COR-L47 (cell line): ENCODE measurements around the gene GBA3.
A peak's percentile ranks its signal among the peaks of the same experiment; 100 is the strongest.

Source experiments
- DNase-seq: peaks from one replicate; lab custom pipeline; 2025; lab: John Stamatoyannopoulos, UW

The GBA3 gene

DNA sequence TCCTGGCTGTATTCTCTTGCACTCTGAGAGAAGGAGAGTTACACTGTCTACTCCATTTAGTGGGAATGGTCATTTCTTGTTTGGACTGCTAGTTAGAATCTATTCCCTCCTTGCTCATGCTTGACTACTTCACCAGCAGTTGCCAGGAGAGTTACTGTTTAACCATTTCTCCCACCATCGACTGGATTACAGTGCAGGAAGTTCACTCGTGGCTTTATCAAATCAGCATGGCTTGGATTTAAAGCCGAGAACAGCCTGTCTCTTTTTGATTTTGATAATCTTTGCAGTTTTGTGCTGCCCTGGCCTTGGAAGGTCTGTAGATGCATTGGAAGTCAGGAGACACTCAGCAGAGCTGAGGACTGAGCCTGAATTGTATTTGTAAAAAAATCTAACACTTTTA lies 3.2 kb downstream of the GBA3 start:
- DNase-seq: no peak

- no peak for DNase-seq
Measured at GRCh38 chr4:22703912-22704311, 11.2 kb downstream of the GBA3 start.

GRCh38 chr4:22707390-22707789 lies 14.7 kb downstream of the GBA3 start:
- no peak for DNase-seq

DNA sequence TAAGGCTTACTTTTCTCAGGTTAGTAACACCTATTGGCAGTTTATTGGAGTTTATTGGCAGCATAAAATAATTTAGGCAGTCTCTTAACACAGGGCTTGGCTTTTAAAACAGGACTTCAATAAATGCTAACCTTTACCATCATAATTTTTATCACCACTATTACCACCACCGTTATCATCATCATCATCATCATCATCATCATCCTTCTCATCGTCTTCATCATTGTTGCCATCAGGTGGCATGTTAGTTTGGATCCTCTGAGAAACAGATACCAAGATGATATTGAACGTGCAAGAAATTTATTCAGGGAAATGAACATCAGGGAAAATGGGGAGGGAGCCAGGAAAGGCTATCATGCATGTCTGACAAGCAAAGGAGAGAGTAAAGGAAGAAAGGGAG lies 16.2 kb downstream of the GBA3 start:
- DNase-seq: no peak

- no peak for DNase-seq
Measured at GRCh38 chr4:22712105-22712504, 19.4 kb downstream of the GBA3 start.

GRCh38 chr4:22712529-22712928 lies 19.8 kb downstream of the GBA3 start:
- no peak for DNase-seq

DNA sequence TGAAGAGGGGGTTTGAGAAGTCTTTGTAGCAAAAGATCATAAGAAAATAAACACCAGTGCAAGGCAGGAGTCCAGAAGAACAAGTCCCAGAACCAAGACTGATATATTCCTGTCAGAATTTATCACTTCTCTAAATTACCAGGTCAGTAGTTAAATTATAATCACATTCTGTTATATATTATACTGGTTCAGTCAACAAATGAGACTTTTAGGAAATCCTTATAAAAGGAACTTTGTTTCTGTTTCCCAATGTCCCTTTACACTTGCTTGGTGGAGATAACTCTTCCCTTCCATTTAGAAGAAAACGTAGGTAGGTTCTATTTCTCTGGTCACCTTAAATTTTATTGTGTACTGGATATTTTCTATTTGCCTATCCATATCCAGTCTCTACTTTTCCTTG lies 21.1 kb downstream of the GBA3 start:
- no peak for DNase-seq

DNA sequence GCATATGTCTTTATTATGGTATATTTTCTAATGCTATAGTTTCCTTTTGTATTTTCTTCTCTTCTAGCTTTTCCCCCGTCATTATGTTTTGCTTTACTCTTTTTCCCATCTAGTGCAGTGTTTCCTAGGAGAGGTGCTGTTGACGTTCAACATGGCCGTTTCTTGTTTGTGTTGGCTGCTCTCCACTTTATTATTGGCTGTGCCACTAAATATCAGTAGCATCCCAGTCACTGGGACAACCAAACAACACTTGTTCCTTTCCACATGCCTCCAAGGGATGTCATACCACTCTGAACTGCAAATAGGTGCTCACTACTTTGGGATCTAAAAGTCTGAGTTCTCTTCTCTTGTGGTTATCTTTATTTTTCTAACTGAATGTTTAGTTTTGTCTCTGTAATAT lies 26.5 kb downstream of the GBA3 start:
- DNase-seq: peak; percentile 4

DNA sequence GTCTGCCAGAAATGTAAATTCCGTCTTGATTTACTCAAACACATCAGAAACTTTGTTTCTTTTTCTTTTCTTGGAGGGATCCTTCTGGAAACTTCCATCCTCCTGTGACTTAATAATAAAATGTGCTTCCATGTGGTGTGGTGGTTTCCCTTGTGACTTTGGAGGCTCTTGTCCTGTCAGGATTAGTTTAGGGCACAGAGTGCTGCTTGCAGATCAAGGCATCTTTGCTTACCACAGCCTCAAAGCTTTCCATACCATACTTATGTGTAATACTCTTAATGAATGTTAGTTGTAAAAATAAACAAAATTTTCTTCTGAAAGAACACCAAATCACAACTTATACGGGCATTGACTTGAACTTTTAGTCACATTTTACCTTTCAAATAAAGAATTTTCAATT lies 27.4 kb downstream of the GBA3 start:
- no peak for DNase-seq

GRCh38 chr4:22721204-22721603 lies 28.5 kb downstream of the GBA3 start:
- DNase-seq: no peak

GRCh38 chr4:22730021-22730420 lies 37.3 kb downstream of the GBA3 start:
- no peak for DNase-seq

DNA sequence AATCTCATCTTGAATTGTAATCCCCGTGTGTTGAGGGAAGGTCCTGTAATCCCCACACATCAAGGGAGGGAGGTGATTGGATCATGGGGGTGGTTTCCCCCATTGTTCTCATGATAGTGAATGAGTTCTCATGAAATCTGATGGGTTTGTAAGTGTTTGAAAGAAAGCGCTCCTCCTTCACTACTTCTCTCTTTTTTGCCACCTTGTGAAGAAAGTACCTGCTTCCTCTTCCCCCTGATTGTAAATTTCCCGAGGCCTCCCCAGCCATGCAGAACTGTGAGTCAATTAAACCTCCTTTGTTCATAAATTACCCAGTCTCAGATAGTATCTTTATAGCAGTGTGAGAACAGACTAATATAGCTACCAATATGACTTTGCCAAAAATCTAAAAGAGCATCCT lies 41.1 kb downstream of the GBA3 start:
- DNase-seq: no peak

- DNase-seq: no peak
Measured at GRCh38 chr4:22736912-22737311, 44.2 kb downstream of the GBA3 start.

- DNase-seq: no peak
Measured at GRCh38 chr4:22739968-22740367, 47.2 kb downstream of the GBA3 start.

DNA sequence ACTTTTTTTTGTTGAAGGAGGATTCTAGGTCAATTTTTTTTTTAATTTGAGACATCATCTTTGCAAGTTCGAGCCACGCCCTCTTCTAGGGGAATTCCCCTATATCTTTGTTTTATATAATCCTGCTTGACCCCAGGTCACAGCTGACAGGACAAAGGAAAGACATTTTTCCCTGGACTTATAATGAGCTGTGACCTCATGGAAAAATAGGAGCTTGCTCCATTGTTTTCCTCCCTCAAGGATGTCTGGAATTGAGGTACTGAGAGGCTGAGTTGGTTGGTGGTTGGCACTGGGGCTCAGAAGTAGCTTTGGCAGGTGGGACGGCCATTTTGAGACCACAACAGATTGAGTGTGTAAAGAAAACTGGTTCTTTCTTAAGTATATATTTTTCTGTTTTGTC lies 49.0 kb downstream of the GBA3 start:
- DNase-seq: no peak

DNA sequence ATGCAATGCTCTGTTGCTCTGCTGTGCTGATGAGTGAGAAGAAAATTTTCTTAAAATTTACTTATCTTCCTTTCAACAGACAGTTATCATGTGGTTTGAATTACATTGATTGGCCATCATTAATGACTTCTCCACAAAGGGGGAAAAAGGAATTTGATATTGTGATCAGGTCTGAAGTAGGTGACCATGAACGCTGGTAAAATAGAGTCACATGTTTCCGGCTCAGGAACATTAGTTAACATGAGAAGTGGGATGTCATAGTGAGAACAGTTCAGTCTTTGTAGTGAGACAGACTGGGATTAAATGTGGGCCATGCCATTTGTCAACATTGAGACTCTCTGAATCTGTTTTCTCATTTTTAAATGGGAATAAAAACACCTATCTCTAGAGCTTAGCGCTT lies 50.6 kb downstream of the GBA3 start:
- DNase-seq: no peak

- DNase-seq: no peak
Measured at GRCh38 chr4:22744478-22745062, 51.8 kb downstream of the GBA3 start.

GRCh38 chr4:22745234-22745633 lies 52.5 kb downstream of the GBA3 start:
- no peak for DNase-seq

DNA sequence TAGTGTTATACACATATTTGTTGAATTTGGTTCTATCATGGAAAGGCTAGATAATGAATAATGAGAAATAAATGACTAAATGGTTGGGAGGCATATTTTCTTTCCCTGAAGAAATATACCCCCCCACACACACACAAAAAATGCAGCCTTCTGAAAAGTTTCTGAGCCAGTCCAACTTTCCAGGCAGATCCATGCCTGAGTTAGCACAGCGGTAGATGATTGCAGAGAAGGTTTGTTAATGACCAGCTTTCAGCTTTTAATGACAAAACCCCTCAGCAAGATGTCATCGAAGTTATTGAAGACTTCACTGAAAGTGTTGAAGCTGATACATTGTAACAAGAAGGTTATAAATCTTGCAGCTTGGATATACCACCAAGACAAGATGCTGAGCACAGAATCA lies 61.4 kb downstream of the GBA3 start:
- no peak for DNase-seq

GRCh38 chr4:22762548-22762947 lies 69.8 kb downstream of the GBA3 start:
- no peak for DNase-seq

DNA sequence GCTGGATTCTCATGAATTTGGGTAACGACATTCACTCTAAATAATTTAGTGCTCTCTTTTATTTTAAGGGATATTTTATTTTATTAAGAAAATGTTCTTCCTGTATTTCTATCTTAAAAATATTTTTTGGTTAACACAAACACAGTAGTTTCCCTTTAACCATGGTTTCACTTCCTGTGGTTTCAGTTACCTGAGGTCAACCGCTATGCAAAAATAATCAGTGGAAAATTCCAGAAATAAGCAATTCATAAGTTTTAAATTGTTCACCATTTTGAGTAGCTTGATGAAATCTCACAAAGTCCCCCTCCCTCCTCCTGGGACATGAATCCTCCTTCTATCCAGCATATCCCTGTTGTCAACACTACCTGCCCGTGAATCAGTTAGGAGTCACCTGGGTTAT lies 71.4 kb downstream of the GBA3 start:
- no peak for DNase-seq

- DNase-seq: no peak
Measured at GRCh38 chr4:22766068-22766467, 73.3 kb downstream of the GBA3 start.

GRCh38 chr4:22778547-22779163 lies 85.9 kb downstream of the GBA3 start:
- no peak for DNase-seq

- DNase-seq: no peak
Measured at GRCh38 chr4:22780317-22780716, 87.6 kb downstream of the GBA3 start.
